HTR-8/SVneo (cell line): ENCODE results near the gene MSI2.

Source experiments
- DNase-seq: peaks from one replicate; pipeline ENCODE4 v3.0.0; 2011; ENCODE audit warnings: low spot score, mixed read lengths; ENCODE audit not compliant: insufficient read length
- FAIRE-seq: peaks from 2 replicates; lab custom pipeline; 2011; peaks lifted over from hg19 to GRCh38; lab: Jason Lieb, UNC

MSI2 gene

DNA sequence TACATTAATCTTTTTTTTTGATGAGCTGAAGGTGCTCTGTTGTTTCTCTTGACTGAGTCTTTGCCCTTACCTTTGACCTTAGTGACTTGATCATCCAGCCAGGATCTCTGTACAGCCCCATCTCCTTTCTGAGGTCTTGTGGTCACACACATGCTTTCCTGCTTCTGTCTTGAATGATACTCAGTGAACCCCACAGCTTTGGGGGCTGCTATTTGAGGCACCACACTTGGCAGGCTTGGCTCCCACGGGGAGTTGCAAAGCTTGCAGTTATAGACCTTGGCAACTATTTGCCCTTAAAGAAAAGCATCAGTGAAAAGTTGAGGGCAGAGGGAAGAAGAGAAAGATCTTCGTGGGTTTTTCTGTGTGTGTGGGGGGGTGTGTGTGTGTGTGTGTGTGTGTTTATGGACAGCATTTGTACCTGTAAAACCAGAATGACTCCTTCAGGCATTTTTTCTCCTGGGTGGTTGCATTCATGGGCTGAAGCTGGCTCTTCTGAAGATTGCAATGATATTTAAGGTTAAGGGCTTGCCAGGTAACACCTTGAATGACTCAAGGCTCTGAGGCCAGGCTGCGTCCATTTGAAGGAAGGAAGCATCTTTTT lies 101.6 kb downstream of the MSI2 start:
- no peak for DNase-seq
- FAIRE-seq = no peak

DNA sequence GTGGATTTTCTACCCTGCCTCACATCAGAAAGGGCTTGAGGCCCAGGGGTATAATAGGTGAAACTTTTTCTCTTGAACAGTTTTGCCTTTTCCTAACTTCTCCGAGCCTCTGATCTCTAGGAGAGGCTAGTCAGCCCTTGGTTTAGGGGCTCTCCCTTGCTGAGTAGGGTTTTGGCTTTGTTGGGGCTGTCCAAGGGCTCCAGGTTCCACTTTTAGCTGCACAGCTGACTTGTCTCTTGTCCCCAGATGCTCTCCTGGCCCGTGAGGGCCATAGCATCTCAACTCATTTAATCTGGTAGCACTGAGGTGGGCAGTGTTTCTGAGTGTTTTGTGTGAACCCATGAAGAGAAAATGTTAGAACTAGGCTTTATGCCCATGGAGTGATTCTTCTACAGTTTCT lies 103.9 kb downstream of the MSI2 start:
- DNase-seq (no peak), FAIRE-seq (no peak)

DNA sequence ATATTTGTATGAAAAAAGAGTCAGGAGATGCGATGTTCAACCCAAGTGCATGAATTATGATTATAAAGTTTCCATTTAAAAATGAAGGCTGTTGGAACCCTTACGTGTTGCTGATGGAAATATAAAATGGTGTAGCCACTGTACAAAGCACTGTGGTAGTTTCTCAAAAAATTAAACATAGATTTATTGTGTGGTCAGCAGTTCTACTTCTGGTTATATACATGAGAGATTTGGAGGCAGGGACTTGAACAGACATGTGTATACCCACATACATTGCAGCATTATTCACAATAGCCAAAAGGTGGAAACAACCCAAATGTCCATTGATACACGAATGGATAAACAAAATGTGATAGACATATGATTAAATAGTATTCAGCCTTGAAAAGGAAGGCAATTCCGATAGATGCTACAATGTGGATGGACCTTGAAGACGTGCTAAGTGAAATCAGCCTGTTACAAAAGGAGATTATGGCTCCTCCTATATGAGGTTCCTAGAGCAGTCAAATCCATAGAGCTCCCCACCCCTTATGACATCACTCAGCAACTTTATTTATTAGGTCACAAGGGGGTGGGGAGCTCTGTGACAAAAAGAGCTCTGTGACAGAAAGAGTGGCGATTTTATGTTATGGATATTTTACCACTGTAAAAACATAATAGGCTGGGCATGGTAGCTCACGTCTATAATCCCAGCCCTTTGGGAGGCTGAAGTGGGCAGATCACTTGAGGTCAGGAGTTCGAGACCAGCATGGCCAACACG lies 106.7 kb downstream of the MSI2 start:
- FAIRE-seq = no peak

GRCh38 chr17:57363580-57363979 lies 107.3 kb downstream of the MSI2 start:
- no peak for FAIRE-seq
- DNase-seq = no peak

More for the DNA sequence above, 106.7 kb downstream of the MSI2 start:
- DNase-seq = no peak

DNA sequence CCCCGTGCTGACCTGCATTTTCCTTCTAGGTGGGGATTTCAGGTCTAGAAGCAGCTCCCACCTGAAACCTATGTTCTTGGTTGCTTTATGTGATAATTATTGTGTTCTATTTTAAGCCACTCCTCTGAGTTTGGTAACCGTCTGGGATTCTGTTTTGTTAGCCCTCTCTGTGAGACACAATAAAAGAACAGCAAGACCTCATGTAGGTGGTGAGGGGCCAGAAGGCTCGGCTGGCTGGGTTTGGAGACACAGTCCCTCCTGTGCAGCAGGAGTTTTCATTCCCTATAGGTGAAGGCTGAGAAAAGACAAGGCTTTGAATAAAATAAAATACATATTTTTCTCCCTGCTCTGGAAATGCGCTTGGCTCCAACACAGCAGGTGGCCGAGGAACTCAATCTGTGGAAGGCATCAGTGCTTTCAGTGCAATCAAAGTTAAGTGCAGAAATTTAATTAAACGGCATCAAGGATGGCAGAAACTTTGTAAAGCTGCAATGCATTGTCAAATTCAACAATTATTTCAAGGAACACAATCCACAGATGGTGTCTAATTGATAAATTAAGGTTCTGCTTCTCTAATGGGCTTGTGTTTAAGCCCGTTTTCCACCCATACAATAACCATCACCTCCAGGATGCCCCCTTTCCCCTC lies 107.8 kb downstream of the MSI2 start:
- no peak for DNase-seq
- FAIRE-seq = no peak

GRCh38 chr17:57365420-57365819 lies 109.1 kb downstream of the MSI2 start:
- FAIRE-seq = peak; percentile 33
- DNase-seq = no peak

DNA sequence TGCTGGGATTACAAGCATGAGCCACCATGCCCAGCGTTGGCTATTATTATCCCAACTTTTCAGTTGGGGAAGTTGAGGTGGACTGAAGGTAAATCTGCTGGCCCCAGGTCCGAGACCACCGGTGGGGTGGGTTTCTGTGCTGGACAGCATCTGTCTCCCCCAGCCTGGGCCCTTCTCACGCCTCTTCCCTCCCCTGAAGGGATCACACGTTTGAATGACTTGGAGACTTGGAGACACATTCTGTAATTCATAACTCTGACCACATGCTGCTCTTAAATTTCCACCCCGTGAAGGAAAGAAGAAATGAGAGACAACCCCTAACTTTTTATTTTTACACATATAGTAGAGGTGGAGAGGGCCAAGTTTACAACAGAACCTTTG lies 109.8 kb downstream of the MSI2 start:
- FAIRE-seq (no peak), DNase-seq (no peak)

DNA sequence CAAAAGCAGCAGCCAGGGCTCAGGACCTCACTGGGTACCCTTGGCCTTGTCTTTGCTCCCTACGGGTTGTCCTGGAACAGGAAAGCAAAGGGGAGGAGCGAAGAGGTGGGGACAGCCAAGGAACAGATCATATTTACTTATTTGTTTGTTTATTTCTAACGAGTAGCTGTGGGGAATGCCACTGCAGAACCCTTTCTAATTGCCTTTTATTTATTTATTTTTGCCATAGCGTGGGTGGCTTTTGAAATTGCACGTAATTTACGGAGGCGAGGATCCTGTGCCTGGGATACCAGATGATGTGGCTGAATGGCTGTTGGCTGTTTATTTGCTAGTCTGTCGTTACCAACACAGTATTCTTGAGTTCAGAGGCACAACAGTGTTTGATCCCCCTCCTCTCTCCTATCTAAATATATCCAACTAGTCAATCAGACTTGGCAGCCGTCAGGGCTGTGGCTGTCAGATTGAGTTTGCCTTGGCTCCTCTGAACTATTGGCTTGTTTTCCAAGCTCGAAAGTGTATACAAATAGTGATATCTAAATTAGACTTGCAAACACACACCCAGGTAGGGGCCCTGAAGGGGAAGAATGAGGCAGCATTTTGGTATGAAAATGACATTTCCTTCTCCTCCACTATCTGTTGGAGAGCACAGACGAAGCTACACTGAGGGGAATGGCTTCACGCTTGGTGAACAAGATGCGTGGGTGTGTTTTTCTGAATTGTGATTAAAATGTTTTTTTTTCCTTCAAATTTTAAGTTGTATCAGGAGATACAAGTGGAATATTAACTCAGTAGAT lies 110.4 kb downstream of the MSI2 start:
- FAIRE-seq (no peak), DNase-seq (no peak)

- FAIRE-seq (peak; percentile 91), DNase-seq (no peak)
Measured at GRCh38 chr17:57368637-57369336, 112.5 kb downstream of the MSI2 start.

DNA sequence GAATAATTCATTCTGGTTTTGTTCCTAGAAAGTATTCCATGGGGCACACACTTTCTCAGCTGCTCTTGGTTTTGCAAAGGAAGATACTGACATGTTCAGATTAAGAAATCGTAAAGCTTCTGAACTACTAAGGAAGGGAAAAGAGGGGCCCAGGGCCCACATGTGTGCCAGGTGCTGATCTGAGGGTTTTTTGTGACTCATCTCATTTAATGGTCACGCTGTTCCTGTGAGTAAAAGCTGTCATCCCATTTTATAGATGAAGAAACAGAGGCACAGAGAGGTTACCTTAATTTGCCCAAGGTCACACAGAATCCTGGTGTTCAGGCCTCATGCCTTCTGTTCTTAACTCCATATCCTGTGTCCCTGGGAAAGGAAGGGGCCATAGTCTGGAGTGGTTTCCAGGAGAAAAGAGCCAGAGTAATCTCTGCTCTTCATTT lies 113.2 kb downstream of the MSI2 start:
- DNase-seq (no peak), FAIRE-seq (no peak)

DNA sequence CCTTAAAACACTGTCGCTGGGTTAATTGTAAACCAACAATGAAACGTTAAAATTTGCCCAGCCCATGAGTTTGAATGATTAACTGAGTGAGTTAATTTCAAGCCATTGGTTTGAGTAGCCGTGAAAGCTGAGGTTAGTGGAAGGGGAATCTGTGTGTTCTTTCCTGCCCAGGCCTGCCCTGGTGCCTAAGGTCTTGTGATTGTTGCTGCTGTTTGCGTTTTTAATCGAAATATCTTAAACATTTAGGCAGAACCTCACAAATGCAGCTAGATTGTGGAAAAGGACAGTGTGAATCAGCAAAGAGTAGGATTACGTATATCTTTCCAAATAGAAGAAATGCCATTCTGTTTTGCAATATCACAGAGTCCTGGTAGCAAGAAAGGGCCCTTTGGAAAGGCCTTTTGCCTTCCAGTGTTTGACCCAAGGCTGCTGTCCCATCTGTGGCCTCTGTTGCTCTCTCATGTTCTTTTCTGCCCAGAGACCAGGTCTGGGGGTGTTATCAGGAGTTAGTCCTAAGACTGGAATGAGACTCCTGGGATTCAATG lies 113.8 kb downstream of the MSI2 start:
- FAIRE-seq (peak; percentile 91), DNase-seq (peak; percentile 84)

DNA sequence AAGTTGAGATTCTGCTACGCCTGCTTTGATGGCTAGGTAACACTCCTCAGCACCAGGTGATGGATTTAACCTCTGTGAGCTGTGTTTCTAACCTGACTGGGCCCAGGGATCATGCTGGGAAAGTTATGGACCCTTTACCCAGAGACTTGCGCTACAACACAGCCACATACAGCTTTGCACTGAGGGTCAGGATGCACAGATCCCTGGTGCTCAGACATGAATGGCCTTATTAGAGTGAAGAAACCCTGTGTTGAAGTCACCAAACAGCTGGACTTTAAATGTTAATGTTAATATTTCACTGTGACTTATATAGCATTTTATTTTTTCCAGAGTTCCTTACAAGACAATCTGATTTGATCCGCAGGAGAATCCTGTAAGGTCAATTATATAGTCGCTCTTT lies 114.3 kb downstream of the MSI2 start:
- FAIRE-seq = peak; percentile 23
- DNase-seq = no peak

GRCh38 chr17:57372156-57372555 lies 115.8 kb downstream of the MSI2 start:
- FAIRE-seq = no peak
- DNase-seq = peak; percentile 71

DNA sequence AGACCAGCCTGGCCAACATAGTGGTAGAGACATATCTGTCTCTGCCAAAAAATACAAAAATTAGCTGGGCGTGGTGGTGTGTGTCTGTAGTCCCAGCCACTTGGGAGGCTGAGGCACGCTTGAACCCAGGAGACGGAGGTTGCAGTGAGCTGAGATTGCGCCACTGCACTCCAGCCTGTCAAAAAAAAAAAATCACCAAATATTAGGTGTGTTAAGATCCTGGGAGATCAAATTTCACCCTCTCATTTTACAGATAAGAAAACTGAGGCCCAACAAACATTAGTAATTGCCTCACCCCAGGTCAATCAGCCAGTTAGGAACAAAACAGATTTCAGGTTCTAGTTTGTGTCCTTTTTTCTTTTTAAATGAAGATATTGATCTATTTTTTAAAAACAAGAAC lies 116.7 kb downstream of the MSI2 start:
- FAIRE-seq (no peak), DNase-seq (no peak)

- FAIRE-seq (no peak), DNase-seq (no peak)
Measured at GRCh38 chr17:57373756-57374155, 117.4 kb downstream of the MSI2 start.

DNA sequence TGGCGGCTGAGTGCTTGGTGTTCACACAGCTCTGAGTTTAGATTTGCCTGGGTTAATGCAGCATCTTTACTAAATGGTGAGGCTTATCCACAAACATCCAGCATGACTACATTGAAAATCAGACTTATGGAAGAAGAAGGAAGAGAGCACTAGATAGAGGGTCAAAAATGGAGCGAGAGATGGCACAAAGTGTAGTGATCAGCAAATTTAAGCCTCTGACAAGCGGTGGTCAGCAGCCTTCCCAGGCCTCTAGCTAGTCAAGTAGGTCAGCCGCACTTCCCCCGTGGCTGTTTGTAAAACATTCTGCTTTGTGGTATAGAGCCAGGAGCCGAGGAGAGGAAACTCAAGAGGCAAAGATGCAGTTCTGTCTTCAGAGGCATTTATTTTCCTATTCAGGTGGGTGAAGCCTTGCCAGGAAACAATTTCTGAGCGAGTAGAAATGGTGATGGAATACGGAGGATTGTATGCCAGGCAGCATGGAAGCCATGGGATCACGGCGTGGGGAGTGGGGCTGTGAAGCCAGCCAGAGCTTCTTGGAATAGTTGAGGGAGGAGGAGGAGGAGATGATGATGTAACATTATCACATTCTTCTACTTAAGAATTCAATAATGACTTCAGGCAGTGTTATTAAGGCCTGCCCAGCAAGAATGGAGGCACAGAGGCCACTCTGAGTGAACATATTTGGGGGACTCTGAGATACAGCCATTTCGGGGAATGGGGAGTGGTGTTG lies 118.9 kb downstream of the MSI2 start:
- FAIRE-seq (no peak), DNase-seq (no peak)

DNA sequence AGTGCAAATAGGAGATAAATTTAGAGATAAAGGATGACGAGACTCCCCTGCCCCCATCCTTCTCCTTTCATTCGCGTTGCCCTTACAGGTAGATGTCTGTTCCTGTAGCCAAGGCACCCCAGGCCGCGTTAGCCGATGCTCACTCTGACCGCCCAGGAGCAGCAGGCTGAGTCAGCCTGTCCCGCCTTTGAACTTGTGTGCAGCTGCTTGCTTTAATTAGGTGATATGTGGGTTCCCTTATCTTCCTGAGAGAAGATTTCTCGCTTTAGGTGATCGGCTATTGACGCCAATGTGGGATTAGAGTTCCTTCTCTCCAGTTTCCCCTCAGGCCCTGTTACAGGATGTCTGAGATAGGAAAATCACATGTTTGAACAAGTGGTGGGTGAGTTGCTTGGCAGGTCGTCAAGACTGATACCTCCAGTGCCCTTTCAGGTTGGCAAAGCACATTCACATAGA lies 119.5 kb downstream of the MSI2 start:
- FAIRE-seq = no peak
- DNase-seq = no peak

DNA sequence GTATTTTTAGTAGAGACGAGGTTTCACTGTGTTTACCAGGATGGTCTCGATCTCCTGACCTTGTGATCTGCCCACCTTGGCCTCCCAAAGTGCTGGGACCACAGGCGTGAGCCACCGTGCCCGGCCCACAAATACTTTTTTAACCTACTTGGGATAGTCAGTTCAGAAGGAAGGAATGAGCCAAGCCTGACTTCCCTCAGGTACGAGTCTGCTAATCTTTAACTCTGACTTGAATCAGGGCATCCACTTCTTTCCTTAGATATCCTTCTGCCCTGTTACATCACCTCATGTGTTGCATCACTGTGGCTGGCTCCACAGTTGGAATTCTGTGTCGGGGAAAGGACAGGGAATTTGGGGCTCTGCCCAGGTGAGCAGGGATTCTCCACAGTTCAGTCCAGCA lies 120.8 kb downstream of the MSI2 start:
- DNase-seq = no peak
- no peak for FAIRE-seq

GRCh38 chr17:57379237-57379894 lies 123.0 kb downstream of the MSI2 start:
- DNase-seq = peak; percentile 77
- FAIRE-seq = peak; percentile 28
